ENCODE results near the gene COL12A1.

DNA sequence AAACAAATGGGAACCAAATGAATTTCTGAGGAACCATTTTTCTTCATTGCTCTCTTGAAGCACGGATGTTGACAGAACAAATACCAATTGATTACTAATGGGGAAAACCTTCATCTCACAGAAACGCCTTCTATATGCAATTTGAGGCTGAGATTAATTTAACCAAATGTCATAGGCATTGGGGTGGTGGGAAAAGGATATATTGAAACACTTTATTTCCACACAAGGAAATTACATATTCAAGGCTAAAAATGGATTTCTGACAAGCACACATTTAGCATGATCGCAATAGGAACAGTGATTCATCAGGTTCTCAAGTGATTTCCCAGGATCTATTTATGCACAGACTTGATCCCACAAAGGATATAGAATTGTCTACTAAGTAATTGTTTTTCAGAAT is 88.9 kb downstream of the COL12A1 start:
- TF ChIP-seq, protein P1, sequence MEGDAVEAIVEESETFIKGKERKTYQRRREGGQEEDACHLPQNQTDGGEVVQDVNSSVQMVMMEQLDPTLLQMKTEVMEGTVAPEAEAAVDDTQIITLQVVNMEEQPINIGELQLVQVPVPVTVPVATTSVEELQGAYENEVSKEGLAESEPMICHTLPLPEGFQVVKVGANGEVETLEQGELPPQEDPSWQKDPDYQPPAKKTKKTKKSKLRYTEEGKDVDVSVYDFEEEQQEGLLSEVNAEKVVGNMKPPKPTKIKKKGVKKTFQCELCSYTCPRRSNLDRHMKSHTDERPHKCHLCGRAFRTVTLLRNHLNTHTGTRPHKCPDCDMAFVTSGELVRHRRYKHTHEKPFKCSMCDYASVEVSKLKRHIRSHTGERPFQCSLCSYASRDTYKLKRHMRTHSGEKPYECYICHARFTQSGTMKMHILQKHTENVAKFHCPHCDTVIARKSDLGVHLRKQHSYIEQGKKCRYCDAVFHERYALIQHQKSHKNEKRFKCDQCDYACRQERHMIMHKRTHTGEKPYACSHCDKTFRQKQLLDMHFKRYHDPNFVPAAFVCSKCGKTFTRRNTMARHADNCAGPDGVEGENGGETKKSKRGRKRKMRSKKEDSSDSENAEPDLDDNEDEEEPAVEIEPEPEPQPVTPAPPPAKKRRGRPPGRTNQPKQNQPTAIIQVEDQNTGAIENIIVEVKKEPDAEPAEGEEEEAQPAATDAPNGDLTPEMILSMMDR (IDR thresholded peaks at IDR 0.05) = no peak
- no peak for TF ChIP-seq POLR2A (IDR thresholded peaks at IDR 0.05)
